BE2C (cell line): ENCODE data around the gene HTATSF1.

Source experiments
- DNase-seq: peaks from one replicate; pipeline ENCODE4 v3.0.0-alpha.2; 2020
- H3K27me3 ChIP-seq: fragments of 250-450 bp; sonication (Bioruptor Pico); 2 replicates; pipeline ENCODE4 v1.5.1; 2020; ENCODE audit warnings: mild to moderate bottlenecking
- H3K36me3 ChIP-seq: fragments of 250-450 bp; sonication (Bioruptor Pico); 2 replicates; pipeline ENCODE4 v1.5.1; 2020; ENCODE audit warnings: mild to moderate bottlenecking
- H3K4me1 ChIP-seq: fragments of 250-450 bp; sonication (Bioruptor Pico); 2 replicates; pipeline ENCODE4 v1.5.1; 2020
- H3K4me3 ChIP-seq: 2 replicates; pipeline ENCODE4 v1.5.1; 2011; ENCODE audit warnings: low read depth, low read length
- H3K9me3 ChIP-seq: fragments of 250-450 bp; sonication (Bioruptor Pico); 2 replicates; pipeline ENCODE4 v1.5.1; 2020
- CTCF ChIP-seq: IDR thresholded peaks from 2 replicates; pipeline ENCODE4 v1.5.1; 2012; ENCODE audit warnings: mild to moderate bottlenecking, low read depth, low read length

HTATSF1 gene

GRCh38 chrX:136519069-136519468 is 21.7 kb downstream of the HTATSF1 start:
- H3K4me3 ChIP-seq = no peak overlapping the region
- DNase-seq = no peak

GRCh38 chrX:136523770-136524169 is 26.4 kb downstream of the HTATSF1 start:
- no peak for DNase-seq
- Histone ChIP-seq H3K9me3 (no peaks in the 10 kb centered on the region), H3K27me3 (no peaks in the 10 kb centered on the region), H3K4me3 (no peak overlapping the region), H3K36me3 (no peaks in the 10 kb centered on the region), H3K4me1 (no peaks in the 10 kb centered on the region)
- TF ChIP-seq CTCF = no peak

More at GRCh38 chrX:136519069-136519468, 21.7 kb downstream of the HTATSF1 start:
- Histone ChIP-seq H3K9me3 (no peaks in the 10 kb centered on the region), H3K27me3 (no peaks in the 10 kb centered on the region), H3K36me3 (no peaks in the 10 kb centered on the region), H3K4me1 (no peaks in the 10 kb centered on the region)
- no peak for TF ChIP-seq CTCF

GRCh38 chrX:136525738-136526606 is 28.6 kb downstream of the HTATSF1 start:
- Histone ChIP-seq H3K4me1 (no peaks in the 10 kb centered on the region), H3K4me3 (no peak overlapping the region), H3K36me3 (no peaks in the 10 kb centered on the region), H3K27me3 (no peaks in the 10 kb centered on the region), H3K9me3 (no peaks in the 10 kb centered on the region)
- no peak for TF ChIP-seq CTCF
- peak; percentile 47 for DNase-seq

- peak; percentile 43 for DNase-seq
- no peaks in the 10 kb centered on the region for H3K27me3 ChIP-seq
- no peaks in the 10 kb centered on the region for H3K9me3 ChIP-seq
- no peaks in the 10 kb centered on the region for H3K36me3 ChIP-seq
- TF ChIP-seq CTCF = no peak
- no peaks in the 10 kb centered on the region for H3K4me1 ChIP-seq
- H3K4me3 ChIP-seq = no peak overlapping the region
Measured at GRCh38 chrX:136528645-136529315, 31.4 kb downstream of the HTATSF1 start.

- H3K4me1 ChIP-seq = no peaks in the 10 kb centered on the region
- peak; percentile 14 for DNase-seq
- H3K36me3 ChIP-seq = no peaks in the 10 kb centered on the region
- H3K9me3 ChIP-seq = no peaks in the 10 kb centered on the region
- no peak for TF ChIP-seq CTCF
- H3K27me3 ChIP-seq = no peaks in the 10 kb centered on the region
- H3K4me3 ChIP-seq = no peak overlapping the region
Measured at GRCh38 chrX:136529795-136530194, 32.4 kb downstream of the HTATSF1 start.

- no peaks in the 10 kb centered on the region for H3K36me3 ChIP-seq
- H3K27me3 ChIP-seq = no peaks in the 10 kb centered on the region
- TF ChIP-seq CTCF = no peak
- H3K4me3 ChIP-seq = no peak within 1 kb of the TSS
- H3K4me1 ChIP-seq = no peaks in the 10 kb centered on the region
- no peak for DNase-seq
- no peaks in the 10 kb centered on the region for H3K9me3 ChIP-seq
Measured at GRCh38 chrX:136531951-136532350, 34.6 kb downstream of the HTATSF1 start, which contains the start of gene VGLL1. VGLL1 (plus strand) TSS chrX:136532215; CDS start chrX:136536021, 3,806 bp downstream.
